A549 (cell line): ENCODE results near the gene IL36B.

Source experiments
- CTCF ChIP-seq: fragments of >200 bp; sonication (Bioruptor Twin); formaldehyde crosslinking; IDR thresholded peaks from 3 replicates; pipeline ENCODE4 v1.5.1; 2016
- E2F6 ChIP-seq: IDR thresholded peaks from 2 replicates; pipeline ENCODE4 v1.6.1; 2012; ENCODE audit warnings: low read depth, borderline replicate concordance
- ELK1 ChIP-seq: fragments of 150-350 bp; IDR thresholded peaks from 2 replicates; pipeline ENCODE4 v1.6.1; 2014; ENCODE audit warnings: low read depth, mild to moderate bottlenecking, low read length
- ESRRA ChIP-seq: fragments of 150-350 bp; IDR thresholded peaks from 2 replicates; pipeline ENCODE4 v1.6.1; 2014; ENCODE audit warnings: mild to moderate bottlenecking, low read length, borderline replicate concordance
- MAX ChIP-seq: IDR thresholded peaks from 2 replicates; pipeline ENCODE4 v1.6.1; 2012
- POLR2A ChIP-seq: IDR thresholded peaks from 2 replicates; pipeline ENCODE4 v1.6.1; 2012; ENCODE audit warnings: mild to moderate bottlenecking, low read length

GRCh38 chr2:113064898-113065297 is 12.2 kb upstream of the IL36B start:
- TF ChIP-seq CTCF (no peak), MAX (no peak), ELK1 (no peak), ESRRA (no peak), E2F6 (no peak), POLR2A (no peak)
